Gastroesophageal sphincter (tissue), 4 donors: Measurements from ENCODE around the gene RNF148. TPM values are rescaled to one million over a fixed set of nuclear protein-coding genes. Genes with fewer than 3 reads are reported as not detected.

Experiments used
- ATAC-seq: fragments of 150-250 bp; one replicate; pipeline ENCODE4 v1.9.1; 2016; ENCODE audit warnings: mild to moderate bottlenecking, moderate library complexity
- H3K27ac ChIP-seq, 4 donors: fragments of 200-600 bp; sonication (generic) in 3 of 4; 1 replicate in 3 of 4; 2 replicates in 1 of 4; pipeline ENCODE4 v1.5.1; 2016 to 2019
- H3K27me3 ChIP-seq: fragments of 200-600 bp; sonication (generic); one replicate; pipeline ENCODE4 v1.5.1; 2019
- H3K36me3 ChIP-seq, 2 donors: fragments of 200-600 bp; sonication (generic); one replicate each; pipeline ENCODE4 v1.5.1; 2019; ENCODE audit warnings: control low read depth in 1 of 2
- H3K4me1 ChIP-seq, 3 donors: fragments of 200-600 bp; sonication (generic); 1 replicate in 2 of 3; 2 replicates in 1 of 3; pipeline ENCODE4 v1.5.1; 2016 to 2019; ENCODE audit warnings: control low read depth in 2 of 3
- H3K4me3 ChIP-seq, 2 donors: fragments of 200-600 bp; sonication (generic); one replicate each; pipeline ENCODE4 v1.5.1; 2019; ENCODE audit warnings: mild to moderate bottlenecking in 1 of 2, moderate library complexity in 1 of 2
- H3K9me3 ChIP-seq, 3 donors: fragments of 200-600 bp; sonication (generic); one replicate each; pipeline ENCODE4 v1.5.1; 2017 to 2019; ENCODE audit warnings: control low read depth in 2 of 3
- EP300 ChIP-seq: sonication (generic); formaldehyde crosslinking; IDR thresholded peaks from one replicate; pipeline ENCODE4 v1.6.1; 2017; ENCODE audit warnings: antibody characterized with exemption, mild to moderate bottlenecking
- POLR2A ChIP-seq, 2 donors: fragments of 450-650 bp; IDR thresholded peaks; one replicate each; pipeline ENCODE4 v1.6.1; 2017; ENCODE audit warnings: antibody characterized with exemption in 2 of 2, mild to moderate bottlenecking in 2 of 2, moderate library complexity in 1 of 2
- POLR2AphosphoS5 ChIP-seq: sonication (generic); formaldehyde crosslinking; IDR thresholded peaks from one replicate; pipeline ENCODE4 v1.6.1; 2017; ENCODE audit warnings: antibody characterized with exemption
- WGBS, 2 donors: methylation state at CpG; one replicate each; pipeline ENCODE4 v1.1.5; 2018; ENCODE audit warnings: low coverage in 1 of 2; 5-methylcytosine and 5-hydroxymethylcytosine counted together
- total RNA-seq, 4 donors: library from RNA; depleted of rRNA; stranded (reverse); fragments of >200 nt; gene quantifications; one replicate each; pipeline ENCODE4 v1.1.0, GENCODE V29; 2016
- TF ChIP-seq, protein P1 (sequence below), 4 experiments: fragments of 200-600 bp in 2 of 4; fragments of 450-650 bp in 2 of 4; sonication (generic) in 1 of 4; IDR thresholded peaks; one replicate each; pipeline ENCODE4 v1.5.1; 2017 to 2019; ENCODE audit warnings: antibody characterized with exemption in 4 of 4, mild to moderate bottlenecking in 2 of 4, moderate library complexity in 2 of 4

The RNF148 gene
- total RNA-seq, 4 donors from 2014 or later = 0.27 to 15.3 (median 1.1) TPM

DNA sequence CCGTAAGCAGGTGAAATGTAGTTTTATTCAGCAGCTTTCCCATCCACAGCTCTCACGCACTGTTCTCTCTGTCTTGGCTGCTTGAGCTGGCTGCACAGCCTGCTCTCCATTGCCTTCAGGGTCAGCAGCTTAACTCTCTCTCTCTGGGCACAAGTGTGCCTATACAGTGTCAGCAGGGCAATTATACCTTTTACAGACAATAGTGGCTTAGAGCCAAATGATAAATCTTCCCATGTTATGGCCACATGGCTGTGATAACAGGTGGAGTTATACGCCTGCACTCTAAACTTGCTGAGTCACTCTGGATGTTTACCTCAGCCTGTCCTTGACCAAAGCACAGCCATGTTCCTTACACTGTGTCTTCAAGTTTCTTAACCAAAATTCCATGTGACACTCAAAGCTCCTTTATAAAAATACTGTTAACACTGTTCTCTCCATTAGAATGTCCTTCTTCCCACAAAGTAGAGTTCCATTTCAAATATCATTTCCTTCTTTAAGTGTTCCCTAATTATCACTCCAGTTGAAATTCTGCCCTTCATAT, 9.9 kb downstream of the RNF148 start:
- Histone ChIP-seq H3K9me3 (no peaks in the 10 kb centered on the region), H3K27ac (no peak overlapping the region), H3K4me1 (no peaks in the 10 kb centered on the region), H3K4me3 (no peak overlapping the region), H3K27me3 (no peaks in the 10 kb centered on the region), H3K36me3 (no peaks in the 10 kb centered on the region)
- ATAC-seq = no peak
- 92 to 100% methylated on average over 2 of the region's 3 CpGs for WGBS, 2 donors
- no peak for TF ChIP-seq POLR2AphosphoS5
- TF ChIP-seq, protein P1, sequence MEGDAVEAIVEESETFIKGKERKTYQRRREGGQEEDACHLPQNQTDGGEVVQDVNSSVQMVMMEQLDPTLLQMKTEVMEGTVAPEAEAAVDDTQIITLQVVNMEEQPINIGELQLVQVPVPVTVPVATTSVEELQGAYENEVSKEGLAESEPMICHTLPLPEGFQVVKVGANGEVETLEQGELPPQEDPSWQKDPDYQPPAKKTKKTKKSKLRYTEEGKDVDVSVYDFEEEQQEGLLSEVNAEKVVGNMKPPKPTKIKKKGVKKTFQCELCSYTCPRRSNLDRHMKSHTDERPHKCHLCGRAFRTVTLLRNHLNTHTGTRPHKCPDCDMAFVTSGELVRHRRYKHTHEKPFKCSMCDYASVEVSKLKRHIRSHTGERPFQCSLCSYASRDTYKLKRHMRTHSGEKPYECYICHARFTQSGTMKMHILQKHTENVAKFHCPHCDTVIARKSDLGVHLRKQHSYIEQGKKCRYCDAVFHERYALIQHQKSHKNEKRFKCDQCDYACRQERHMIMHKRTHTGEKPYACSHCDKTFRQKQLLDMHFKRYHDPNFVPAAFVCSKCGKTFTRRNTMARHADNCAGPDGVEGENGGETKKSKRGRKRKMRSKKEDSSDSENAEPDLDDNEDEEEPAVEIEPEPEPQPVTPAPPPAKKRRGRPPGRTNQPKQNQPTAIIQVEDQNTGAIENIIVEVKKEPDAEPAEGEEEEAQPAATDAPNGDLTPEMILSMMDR (IDR thresholded peaks at IDR 0.05) = no peak

DNA sequence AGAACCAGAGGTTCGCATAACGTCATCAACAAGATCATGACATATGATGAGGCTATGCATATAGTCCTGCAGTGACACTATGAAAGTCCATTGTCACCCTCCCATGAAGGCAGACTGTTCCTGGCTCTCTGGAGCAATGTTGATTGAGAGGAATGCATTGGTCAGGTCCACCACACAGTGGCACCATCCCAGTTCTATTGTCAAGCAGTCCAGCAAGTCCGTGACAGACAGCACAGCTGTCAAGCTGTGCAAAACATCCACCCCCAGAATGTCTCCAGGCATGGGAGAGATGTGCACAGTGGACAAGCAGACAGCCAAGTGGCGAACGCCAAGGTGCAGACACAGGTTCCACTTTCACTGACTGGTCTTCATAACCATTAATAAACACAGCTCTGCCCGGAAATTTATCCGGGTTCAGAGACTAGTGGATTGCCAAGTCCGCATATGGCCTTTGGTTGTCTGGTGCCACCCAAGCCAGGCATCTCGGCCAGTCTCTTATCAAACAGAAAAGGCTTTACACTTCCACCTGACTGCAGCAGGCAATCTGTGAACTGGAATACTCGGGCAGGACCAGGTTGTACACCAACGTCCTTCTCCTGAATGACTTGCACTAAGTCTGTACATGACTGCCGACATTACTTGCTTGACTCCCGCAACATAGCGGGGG, 11.0 kb downstream of the RNF148 start:
- H3K9me3 ChIP-seq = no peaks in the 10 kb centered on the region
- H3K36me3 ChIP-seq = no peaks in the 10 kb centered on the region
- H3K4me1 ChIP-seq = no peaks in the 10 kb centered on the region
- no peak for TF ChIP-seq POLR2A (IDR thresholded peaks at IDR 0.05)
- no peak for TF ChIP-seq POLR2AphosphoS5
- TF ChIP-seq EP300 = no peak
- TF ChIP-seq, protein P1 (IDR thresholded peaks at IDR 0.05) = no peak
- H3K27ac ChIP-seq = no peak overlapping the region
- ATAC-seq = no peak
- no peaks in the 10 kb centered on the region for H3K27me3 ChIP-seq
- 93 to 100% methylated on average over 3 to 10 of the region's 14 CpGs for WGBS, 2 donors
- H3K4me3 ChIP-seq = no peak overlapping the region

DNA sequence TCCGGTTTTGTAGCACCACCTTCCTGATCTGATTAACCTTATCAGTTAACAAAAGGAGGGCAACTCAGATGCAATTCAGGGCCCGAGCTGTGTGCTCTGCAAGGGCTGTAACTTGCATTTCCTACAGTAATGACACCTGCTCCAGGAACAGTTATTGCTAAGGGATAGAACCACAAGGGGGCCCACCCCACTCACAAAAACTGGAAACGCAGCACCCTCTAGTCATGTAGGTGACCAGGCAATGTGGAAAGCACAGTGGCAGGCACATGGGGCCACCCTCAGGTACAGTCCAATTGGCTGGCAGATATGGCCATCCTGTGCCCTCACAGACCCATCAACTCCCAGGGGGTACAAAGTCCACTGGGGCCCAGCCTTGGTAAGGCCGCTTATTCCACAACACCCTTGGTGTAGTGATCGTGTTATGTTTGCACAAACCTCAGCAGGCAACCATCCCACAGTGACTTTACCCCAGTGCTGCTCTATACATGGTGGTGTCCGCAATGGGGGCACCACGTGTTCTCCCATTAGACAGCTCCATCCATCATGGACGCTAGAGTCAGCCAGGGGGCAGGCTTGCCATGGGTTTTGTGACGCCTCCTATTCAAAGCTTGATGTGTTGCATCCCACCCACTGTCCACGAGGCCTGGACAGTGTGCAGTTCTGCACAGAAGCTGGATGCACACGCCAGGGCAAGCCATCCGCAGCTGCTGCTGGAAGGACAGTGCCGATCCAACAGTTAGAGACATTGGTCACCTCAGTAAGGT, 13.2 kb downstream of the RNF148 start:
- no peaks in the 10 kb centered on the region for H3K9me3 ChIP-seq
- H3K36me3 ChIP-seq = no peaks in the 10 kb centered on the region
- 93% methylated on average over 5 of the region's 13 CpGs; no CpG with 5 or more reads in 1 of the 2 donors for WGBS, 2 donors
- no peak overlapping the region for H3K27ac ChIP-seq
- ATAC-seq = no peak
- no peaks in the 10 kb centered on the region for H3K27me3 ChIP-seq
- TF ChIP-seq, protein P1 (IDR thresholded peaks at IDR 0.05) = no peak
- TF ChIP-seq POLR2A (IDR thresholded peaks at IDR 0.05) (no peak), POLR2AphosphoS5 (no peak), EP300 (no peak)
- no peak overlapping the region for H3K4me3 ChIP-seq
- no peaks in the 10 kb centered on the region for H3K4me1 ChIP-seq

DNA sequence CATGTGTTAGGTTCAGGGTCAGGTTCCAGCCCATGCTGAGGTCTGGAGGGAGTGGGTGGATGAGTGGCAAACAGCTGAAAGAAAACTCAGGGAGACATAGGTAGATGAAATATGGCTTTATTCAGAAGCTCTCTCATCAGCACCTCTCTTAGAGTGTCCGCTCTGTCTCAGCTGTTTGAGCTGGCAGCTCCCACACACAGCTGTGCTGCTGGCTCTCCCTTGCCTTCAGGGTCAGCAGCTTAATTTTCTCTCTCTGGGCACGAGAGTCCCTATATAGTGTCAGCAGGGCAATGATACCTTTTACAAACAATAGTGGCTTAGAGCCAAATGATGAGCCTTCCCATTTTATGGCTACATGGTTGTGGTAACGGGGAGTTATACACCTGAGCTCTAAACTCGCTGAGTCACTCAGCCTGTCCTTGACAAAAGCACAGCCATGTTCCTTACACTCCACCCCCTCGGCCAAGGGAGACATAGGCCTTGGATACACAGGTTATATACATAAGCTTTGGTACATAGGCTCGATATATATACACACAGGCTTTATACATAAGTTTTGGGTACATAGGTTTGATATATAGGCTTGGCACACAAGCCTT, 14.2 kb downstream of the RNF148 start:
- Histone ChIP-seq H3K36me3 (no peaks in the 10 kb centered on the region), H3K27ac (no peak overlapping the region), H3K27me3 (no peaks in the 10 kb centered on the region), H3K4me3 (no peak overlapping the region), H3K4me1 (no peaks in the 10 kb centered on the region), H3K9me3 (no peaks in the 10 kb centered on the region)
- 62 to 71% methylated on average over 4 to 6 of the region's 6 CpGs for WGBS, 2 donors
- no peak for ATAC-seq
- TF ChIP-seq, protein P1 (IDR thresholded peaks at IDR 0.05) = no peak
- TF ChIP-seq POLR2A (IDR thresholded peaks at IDR 0.05) (no peak), EP300 (no peak), POLR2AphosphoS5 (no peak)
